HepG2 (cell line): ENCODE data around the gene NGLY1. TPM values are rescaled to one million over a fixed set of nuclear protein-coding genes. Genes with fewer than 3 reads are reported as not detected.

Experiments used
- AKNA ChIP-seq: sonication (generic); formaldehyde crosslinking; IDR thresholded peaks from 2 replicates; pipeline ENCODE4 v1.4.0; 2020; ENCODE audit warnings: missing genetic modification reagents, borderline replicate concordance
- GZF1 ChIP-seq: sonication (generic); formaldehyde crosslinking; IDR thresholded peaks from 2 replicates; pipeline ENCODE4 v1.5.1; 2020; ENCODE audit warnings: mild to moderate bottlenecking, missing genetic modification reagents
- IKZF5 ChIP-seq: IDR thresholded peaks from 2 replicates; pipeline ENCODE4 v1.6.1; 2018; ENCODE audit warnings: missing genetic modification reagents, mild to moderate bottlenecking, missing compliant biosample characterization
- KDM2A ChIP-seq: sonication (generic); formaldehyde crosslinking; IDR thresholded peaks from 2 replicates; pipeline ENCODE4 v1.4.0; 2020; ENCODE audit warnings: low read depth, missing genetic modification reagents, borderline replicate concordance
- MEIS2 ChIP-seq: sonication (generic); formaldehyde crosslinking; IDR thresholded peaks from 2 replicates; pipeline ENCODE4 v1.9.0; 2021; ENCODE audit warnings: mild to moderate bottlenecking, missing genetic modification reagents
- TBP ChIP-seq: sonication (generic); formaldehyde crosslinking; IDR thresholded peaks from 2 replicates; pipeline ENCODE4 v1.5.0; 2020; ENCODE audit warnings: missing genetic modification reagents
- XRCC5 ChIP-seq: fragments of 200-400 bp; formaldehyde crosslinking; optimal IDR thresholded peaks from 2 replicates; pipeline ENCODE3; 2017; ENCODE audit warnings: mild to moderate bottlenecking, low read length
- ZBTB20 ChIP-seq: sonication (generic); formaldehyde crosslinking; IDR thresholded peaks from 2 replicates; pipeline ENCODE4 v1.8.1; 2023; ENCODE audit warnings: missing genetic modification reagents, low read depth, mild to moderate bottlenecking, borderline replicate concordance
- ZMYM3 ChIP-seq: sonication (generic); formaldehyde crosslinking; IDR thresholded peaks from 2 replicates; pipeline ENCODE4 v1.5.1; 2020; ENCODE audit warnings: mild to moderate bottlenecking, missing genetic modification reagents
- ZNF460 ChIP-seq: sonication (generic); formaldehyde crosslinking; IDR thresholded peaks from 2 replicates; pipeline ENCODE4 v1.5.1; 2020; ENCODE audit warnings: missing genetic modification reagents, mild to moderate bottlenecking, borderline replicate concordance
- ZNF577 ChIP-seq: sonication (generic); formaldehyde crosslinking; IDR thresholded peaks from 2 replicates; pipeline ENCODE4 v1.4.0; 2020; ENCODE audit warnings: mild to moderate bottlenecking, low read depth, missing genetic modification reagents, borderline replicate concordance
- ZNF687 ChIP-seq: sonication (generic); formaldehyde crosslinking; IDR thresholded peaks from 2 replicates; pipeline ENCODE4 v1.5.1; 2020; ENCODE audit warnings: mild to moderate bottlenecking, missing genetic modification reagents, moderate library complexity
- ZNF841 ChIP-seq: sonication (generic); formaldehyde crosslinking; IDR thresholded peaks from 2 replicates; pipeline ENCODE4 v1.8.1; 2023; ENCODE audit warnings: missing genetic modification reagents, borderline replicate concordance
- polyA plus RNA-seq, 8 experiments: library from polyadenylated mRNA; depleted of rRNA in 3 of 8; stranded (reverse) in 7 of 8; unstranded in 1 of 8; fragments of >200 nt; fragmentation: Illumina TruSeq in 4 of 8; extraction: Trizol in 4 of 8; gene quantifications; 2 replicates each; pipeline versions ENCODE4 v1.2.1 to v1.2.3, GENCODE V29; 2011 to 2016; ENCODE audit warnings: low read depth in 4 of 8, missing spikeins in 1 of 8, mixed read lengths in 1 of 8; ENCODE audit not compliant: insufficient read depth in 1 of 8
- total RNA-seq, 5 experiments: library from RNA; depleted of rRNA; stranded (reverse); fragments of >200 nt; fragmentation: Illumina TruSeq; extraction: Trizol; gene quantifications; 2 replicates each; pipeline ENCODE4 v1.2.3, GENCODE V29; 2016; ENCODE audit warnings: low read depth in 1 of 5

Gene NGLY1
- total and polyA plus RNA-seq, 2 of the 13 experiments (the other 11 are each of a cell fraction or from before 2014, with no cell fraction given) = 28.2 to 44.5 TPM

GRCh38 chr3:25789596-25790556 lies 6.6 kb upstream of the NGLY1 start, which contains the start of gene OXSM (continued):
- TF ChIP-seq AKNA (CRISPR knock-in tag) (0 out of 2 replicates have a peak, but pooled peaks have one; percentile 9), ZMYM3 (CRISPR knock-in tag) (peak; percentile 41; the same call in 1 of the 2 replicates), TBP (CRISPR knock-in tag) (no peak), ZNF687 (CRISPR knock-in tag) (peak; percentile 100), MEIS2 (CRISPR knock-in tag) (peak; percentile 73; the same call in 1 of the 2 replicates), ZBTB20 (peak; percentile 85; the same call in 1 of the 2 replicates), ZNF460 (CRISPR knock-in tag) (no peak; the same call in 1 of the 2 replicates), XRCC5 (peak; percentile 39), ZNF577 (CRISPR knock-in tag) (no peak), KDM2A (CRISPR knock-in tag) (peak; percentile 96), IKZF5 (CRISPR knock-in tag) (peak; percentile 89), GZF1 (CRISPR knock-in tag) (peak; percentile 67; the same call in 1 of the 2 replicates), ZNF841 (CRISPR knock-in tag) (no peak)
